SK-N-SH treated with all-trans-retinoic acid at 6 μM for 48 hours (cell line): Measurements from ENCODE around the gene PAX5.
"Not testable (repeated sequence)": the region's sequence is repeated elsewhere in the genome, so short reads cannot be mapped to it uniquely, and the experiment has no call there.

Experiments used
- ATAC-seq: fragments of 200-7000 bp; cut with Tn5 transposase; 3 replicates; pipeline ENCODE4 v1.9.1; 2020; ENCODE audit warnings: mild to moderate bottlenecking, moderate library complexity
- ARNTL ChIP-seq: fragments of 450-650 bp; formaldehyde crosslinking; IDR thresholded peaks from 2 replicates; pipeline ENCODE4 v1.5.0; 2020; ENCODE audit warnings: low read depth, mild to moderate bottlenecking, moderate library complexity, borderline replicate concordance
- BACH2 ChIP-seq: fragments of 250-450 bp; sonication (Bioruptor Pico); IDR thresholded peaks from 2 replicates; pipeline ENCODE4 v1.9.0; 2021; ENCODE audit warnings: mild to moderate bottlenecking, borderline replicate concordance
- CSDC2 ChIP-seq: fragments of 250-450 bp; sonication (Bioruptor Pico); IDR thresholded peaks from 2 replicates; pipeline ENCODE4 v1.5.0; 2020; ENCODE audit warnings: mild to moderate bottlenecking, moderate library complexity
- CSRNP3 ChIP-seq: fragments of 250-450 bp; sonication (Bioruptor Pico); IDR thresholded peaks from 2 replicates; pipeline ENCODE4 v1.5.1; 2021; ENCODE audit warnings: mild to moderate bottlenecking, moderate library complexity
- ESRRG ChIP-seq: fragments of 250-450 bp; sonication (Bioruptor Pico); IDR thresholded peaks from 2 replicates; pipeline ENCODE4 v1.6.1; 2021; ENCODE audit warnings: mild to moderate bottlenecking
- GLIS3 ChIP-seq: fragments of 250-450 bp; sonication (Bioruptor Pico); IDR thresholded peaks from 2 replicates; pipeline ENCODE4 v1.5.0; 2020; ENCODE audit warnings: mild to moderate bottlenecking, moderate library complexity
- ISL1 ChIP-seq: fragments of 250-450 bp; sonication (Bioruptor Pico); IDR thresholded peaks from 2 replicates; pipeline ENCODE4 v2.1.2; 2022; ENCODE audit warnings: mild to moderate bottlenecking, moderate library complexity
- OSR1 ChIP-seq: fragments of 250-450 bp; sonication (Bioruptor Pico); IDR thresholded peaks from 2 replicates; pipeline ENCODE4 v1.8.0; 2022; ENCODE audit warnings: moderate library complexity, mild to moderate bottlenecking, inconsistent platforms
- PATZ1 ChIP-seq: fragments of 250-450 bp; sonication (Bioruptor Pico); IDR thresholded peaks from 2 replicates; pipeline ENCODE4 v1.8.0; 2020; ENCODE audit warnings: mild to moderate bottlenecking, moderate library complexity, borderline replicate concordance
- POU6F1 ChIP-seq: fragments of 250-450 bp; sonication (Bioruptor Pico); IDR thresholded peaks from 2 replicates; pipeline ENCODE4 v1.8.0; 2021; ENCODE audit warnings: low read depth, mild to moderate bottlenecking, moderate library complexity, borderline replicate concordance
- PPARA ChIP-seq: fragments of 250-450 bp; sonication (Bioruptor Pico); IDR thresholded peaks from 2 replicates; pipeline ENCODE4 v1.5.0; 2020; ENCODE audit warnings: mild to moderate bottlenecking, borderline replicate concordance
- RARB ChIP-seq: fragments of 250-450 bp; sonication (Bioruptor Pico); IDR thresholded peaks from 2 replicates; pipeline ENCODE4 v1.8.0; 2021; ENCODE audit warnings: mild to moderate bottlenecking, moderate library complexity
- SNAI2 ChIP-seq: fragments of 250-450 bp; sonication (Bioruptor Pico); IDR thresholded peaks from 2 replicates; pipeline ENCODE4 v1.5.0; 2020; ENCODE audit warnings: mild to moderate bottlenecking, moderate library complexity
- TCF4 ChIP-seq: fragments of 250-450 bp; sonication (Bioruptor Pico); IDR thresholded peaks from 2 replicates; pipeline ENCODE4 v1.8.0; 2021; ENCODE audit warnings: mild to moderate bottlenecking, moderate library complexity, borderline replicate concordance
- TOX ChIP-seq: fragments of 250-450 bp; sonication (Bioruptor Pico); IDR thresholded peaks from 2 replicates; pipeline ENCODE4 v1.8.0; 2021; ENCODE audit warnings: mild to moderate bottlenecking, moderate library complexity, borderline replicate concordance
- TSHZ2 ChIP-seq: fragments of 250-450 bp; sonication (Bioruptor Pico); IDR thresholded peaks from 2 replicates; pipeline ENCODE4 v1.5.0; 2020; ENCODE audit warnings: mild to moderate bottlenecking, moderate library complexity
- ZC3H10 ChIP-seq: fragments of 250-450 bp; sonication (Bioruptor Pico); IDR thresholded peaks from 2 replicates; pipeline ENCODE4 v1.5.1; 2021; ENCODE audit warnings: mild to moderate bottlenecking, moderate library complexity
- ZFP3 ChIP-seq: fragments of 250-450 bp; sonication (Bioruptor Pico); IDR thresholded peaks from 2 replicates; pipeline ENCODE4 v1.5.0; 2020; ENCODE audit warnings: mild to moderate bottlenecking, moderate library complexity
- ZFP30 ChIP-seq: fragments of 450-650 bp; formaldehyde crosslinking; IDR thresholded peaks from 2 replicates; pipeline ENCODE4 v1.5.0; 2022; ENCODE audit warnings: mild to moderate bottlenecking, moderate library complexity
- ZNF565 ChIP-seq: fragments of 450-650 bp; formaldehyde crosslinking; conservative IDR thresholded peaks from 2 replicates; pipeline ENCODE4 v1.5.0; 2020; ENCODE audit warnings: low read depth, mild to moderate bottlenecking, moderate library complexity
- ZNF70 ChIP-seq: fragments of 450-650 bp; formaldehyde crosslinking; IDR thresholded peaks from 2 replicates; pipeline ENCODE4 v1.5.0; 2020; ENCODE audit warnings: mild to moderate bottlenecking, moderate library complexity
- ZNF8 ChIP-seq: fragments of 450-650 bp; formaldehyde crosslinking; IDR thresholded peaks from 2 replicates; pipeline ENCODE4 v1.5.0; 2020; ENCODE audit warnings: mild to moderate bottlenecking, moderate library complexity
- TF ChIP-seq, protein P1 (sequence below): fragments of 250-450 bp; sonication (Bioruptor Pico); IDR thresholded peaks from 2 replicates; pipeline ENCODE4 v1.5.1; 2020; ENCODE audit warnings: low read depth, mild to moderate bottlenecking, moderate library complexity

The PAX5 gene

DNA sequence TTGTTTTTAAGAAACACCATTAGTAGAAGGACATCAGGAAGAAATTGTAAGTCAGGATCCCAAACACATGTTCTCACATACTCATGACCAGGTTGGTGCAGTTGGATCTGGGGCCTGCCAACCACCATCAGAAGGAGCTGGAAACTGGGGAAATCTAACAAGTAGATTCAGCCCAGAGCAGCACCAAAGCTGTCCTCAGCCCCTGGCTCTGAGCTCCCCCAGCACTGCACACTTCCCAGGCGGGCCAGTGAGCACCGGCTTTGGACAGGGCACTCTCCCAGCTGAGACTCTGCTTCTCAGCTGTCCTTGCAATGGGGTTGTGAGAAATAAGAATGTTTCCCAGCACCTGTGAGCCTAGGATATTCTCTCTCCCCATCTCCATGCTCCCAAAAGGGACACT, 162.5 kb downstream of the PAX5 start:
- ATAC-seq = no peak
- TF ChIP-seq, protein P1, sequence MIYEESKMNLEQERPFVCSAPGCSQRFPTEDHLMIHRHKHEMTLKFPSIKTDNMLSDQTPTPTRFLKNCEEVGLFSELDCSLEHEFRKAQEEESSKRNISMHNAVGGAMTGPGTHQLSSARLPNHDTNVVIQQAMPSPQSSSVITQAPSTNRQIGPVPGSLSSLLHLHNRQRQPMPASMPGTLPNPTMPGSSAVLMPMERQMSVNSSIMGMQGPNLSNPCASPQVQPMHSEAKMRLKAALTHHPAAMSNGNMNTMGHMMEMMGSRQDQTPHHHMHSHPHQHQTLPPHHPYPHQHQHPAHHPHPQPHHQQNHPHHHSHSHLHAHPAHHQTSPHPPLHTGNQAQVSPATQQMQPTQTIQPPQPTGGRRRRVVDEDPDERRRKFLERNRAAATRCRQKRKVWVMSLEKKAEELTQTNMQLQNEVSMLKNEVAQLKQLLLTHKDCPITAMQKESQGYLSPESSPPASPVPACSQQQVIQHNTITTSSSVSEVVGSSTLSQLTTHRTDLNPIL (CRISPR knock-in tag) = no peak
- TF ChIP-seq ZNF70 (no peak), CSDC2 (CRISPR knock-in tag) (no peak), PATZ1 (no peak), TSHZ2 (CRISPR knock-in tag) (no peak), SNAI2 (CRISPR knock-in tag) (no peak), ZNF8 (CRISPR knock-in tag) (no peak), GLIS3 (no peak), TOX (CRISPR knock-in tag) (no peak), ZFP30 (CRISPR knock-in tag) (no peak), POU6F1 (no peak), ZFP3 (CRISPR knock-in tag) (no peak), CSRNP3 (CRISPR knock-in tag) (no peak), OSR1 (no peak), ARNTL (no peak), BACH2 (no peak), ZNF565 (no peak), ZC3H10 (no peak), RARB (no peak), ISL1 (CRISPR knock-in tag) (no peak)
- TF ChIP-seq, all 23 proteins: peak for 0

DNA sequence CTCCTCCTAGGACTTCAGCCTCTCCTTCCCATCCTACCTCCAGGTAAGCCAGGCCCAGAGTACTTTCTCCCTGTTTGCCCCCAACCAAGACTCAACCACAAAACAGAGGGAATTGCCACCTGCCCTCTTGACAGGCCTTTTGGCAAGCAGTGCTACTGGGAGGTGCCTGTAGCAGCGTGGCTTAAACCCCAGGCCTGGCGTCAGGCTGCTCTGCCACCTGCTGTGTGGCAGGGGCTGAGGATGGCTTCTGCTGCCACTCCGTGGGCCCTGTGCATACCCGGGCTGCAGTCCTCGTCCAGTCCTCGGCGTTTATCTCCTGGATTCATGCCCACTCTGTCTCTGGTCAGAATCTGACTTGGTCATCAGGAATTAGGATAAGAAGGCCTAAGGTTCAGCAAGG, 163.1 kb downstream of the PAX5 start:
- TF ChIP-seq OSR1 = no peak
- no peak for TF ChIP-seq SNAI2 (CRISPR knock-in tag)
- TF ChIP-seq PPARA (CRISPR knock-in tag) = no peak
- TF ChIP-seq ESRRG (CRISPR knock-in tag) = no peak
- no peak for TF ChIP-seq ZNF565
- no peak for TF ChIP-seq POU6F1
- no peak for TF ChIP-seq TCF4 (CRISPR knock-in tag)
- no peak for TF ChIP-seq ISL1 (CRISPR knock-in tag)
- no peak for TF ChIP-seq ZC3H10
- TF ChIP-seq CSRNP3 (CRISPR knock-in tag) = no peak
- no peak for TF ChIP-seq GLIS3
- no peak for TF ChIP-seq RARB
- TF ChIP-seq, protein P1 (CRISPR knock-in tag) = no peak
- no peak for TF ChIP-seq TOX (CRISPR knock-in tag)
- TF ChIP-seq ZFP3 (CRISPR knock-in tag) = no peak
- no peak for TF ChIP-seq TSHZ2 (CRISPR knock-in tag)
- TF ChIP-seq ZNF8 (CRISPR knock-in tag) = no peak
- no peak for ATAC-seq

DNA sequence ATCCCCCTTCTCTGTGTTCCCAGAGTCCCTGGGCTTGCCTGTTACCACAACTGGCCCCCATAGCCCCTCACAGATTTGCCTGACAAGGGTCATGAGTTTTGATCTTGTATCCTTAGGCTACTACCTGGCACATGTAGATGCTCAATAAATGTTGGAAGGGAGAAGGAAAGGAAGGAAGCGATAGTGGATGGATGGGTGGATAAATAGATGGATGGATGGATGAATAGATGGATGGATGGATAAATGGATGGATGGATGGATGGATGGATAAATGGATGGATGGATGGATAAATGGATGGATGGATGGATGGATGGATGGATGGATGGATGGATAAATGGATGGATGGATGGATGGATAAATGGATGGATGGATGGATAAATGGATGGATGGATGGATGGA, 164.5 kb downstream of the PAX5 start:
- not testable (repeated sequence) for ATAC-seq
